K562 (cell line): ENCODE data around the gene FKBP2. TPM values are rescaled to one million over a fixed set of nuclear protein-coding genes. Genes with fewer than 3 reads are reported as not detected.

Experiments used
- ARID1B ChIP-seq: fragments of 450-650 bp; IDR thresholded peaks from 2 replicates; pipeline ENCODE4 v1.6.1; 2016; ENCODE audit warnings: antibody characterized with exemption, mild to moderate bottlenecking, inconsistent platforms
- CBX5 ChIP-seq: IDR thresholded peaks from 2 replicates; pipeline ENCODE4 v1.6.1; 2014; ENCODE audit warnings: low read depth, borderline replicate concordance
- CHD4 ChIP-seq: fragments of 200-600 bp; sonication (generic); IDR thresholded peaks from 3 replicates; pipeline ENCODE4 v1.6.1; 2012; ENCODE audit warnings: low read depth, mild to moderate bottlenecking, mixed read lengths, low read length, inconsistent platforms; ENCODE audit not compliant: insufficient read depth, insufficient replicate concordance, poor library complexity, severe bottlenecking
- EP300 ChIP-seq: IDR thresholded peaks from 2 replicates; pipeline ENCODE4 v1.6.1; 2012; ENCODE audit warnings: low read length, improper control_type of control experiment
- GABPA ChIP-seq: fragments of 200-800 bp; sonication (Bioruptor generic); conservative IDR thresholded peaks from 2 replicates; pipeline ENCODE4 v1.6.1; 2016; ENCODE audit warnings: low read depth, missing genetic modification characterization, missing compliant biosample characterization
- ILF3 ChIP-seq: fragments of 450-650 bp; IDR thresholded peaks from 2 replicates; pipeline ENCODE4 v1.6.1; 2018; ENCODE audit warnings: antibody characterized with exemption, mild to moderate bottlenecking, moderate library complexity, borderline replicate concordance
- KAT8 ChIP-seq: fragments of 450-650 bp; IDR thresholded peaks from 2 replicates; pipeline ENCODE4 v1.6.1; 2016; ENCODE audit warnings: low read depth, mild to moderate bottlenecking
- POLR2B ChIP-seq: fragments of 450-650 bp; IDR thresholded peaks from 2 replicates; pipeline ENCODE4 v1.6.1; 2018; ENCODE audit warnings: low read depth; ENCODE audit not compliant: partially characterized antibody
- SMAD2 ChIP-seq: fragments of 150-350 bp; IDR thresholded peaks from 2 replicates; pipeline ENCODE4 v1.6.1; 2014; ENCODE audit warnings: low read depth, mild to moderate bottlenecking, low read length
- ZNF12 ChIP-seq: sonication (generic); formaldehyde crosslinking; IDR thresholded peaks from 2 replicates; pipeline ENCODE4 v1.4.0; 2020; ENCODE audit warnings: mild to moderate bottlenecking, missing genetic modification reagents
- ZNF24 ChIP-seq: fragments of 450-650 bp; IDR thresholded peaks from 2 replicates; pipeline ENCODE4 v1.6.1; 2016
- polyA plus RNA-seq, 8 experiments: library from polyadenylated mRNA; depleted of rRNA in 4 of 8; stranded (reverse) in 5 of 8; unstranded in 3 of 8; fragments of >200 nt; fragmentation: Nextera tagmentation in 2 of 8; fragmentation: Illumina TruSeq in 1 of 8; extraction: Ambion mirVana in 2 of 8; extraction: Trizol in 1 of 8; gene quantifications; 2 replicates each; pipeline versions ENCODE4 v1.2.1 to v1.2.3, GENCODE V29; 2011 to 2014; ENCODE audit warnings: inconsistent platforms in 1 of 8, missing spikeins in 1 of 8
- total RNA-seq, 7 experiments: library from RNA; depleted of rRNA in 6 of 7; stranded (reverse); fragments of >200 nt in 6 of 7; fragmentation: Illumina TruSeq in 2 of 7; extraction: Trizol in 2 of 7; gene quantifications; 2 replicates each; pipeline versions ENCODE4 v1.2.1 to v1.2.3, GENCODE V29; 2011 to 2021; ENCODE audit warnings: low replicate concordance in 1 of 7
- TF ChIP-seq, protein P1 (sequence below): sonication (generic); formaldehyde crosslinking; IDR thresholded peaks from 2 replicates; pipeline ENCODE4 v1.8.0; 2022; ENCODE audit warnings: mild to moderate bottlenecking, missing genetic modification reagents
- TF ChIP-seq, protein P2 (sequence below): IDR thresholded peaks from 2 replicates; pipeline ENCODE4 v1.6.1; 2012; ENCODE audit warnings: low read depth, low read length, improper control_type of control experiment, borderline replicate concordance
- TF ChIP-seq, protein P3 (sequence below), 2 experiments: fragments of 450-650 bp; IDR thresholded peaks; 2 replicates each; pipeline ENCODE4 v1.6.1; 2018; ENCODE audit warnings: mild to moderate bottlenecking in 2 of 2, low read depth in 1 of 2; ENCODE audit not compliant: partially characterized antibody in 2 of 2
- TF ChIP-seq, protein P4 (sequence below): fragments of 250-450 bp; sonication (Bioruptor Pico); IDR thresholded peaks from 2 replicates; pipeline ENCODE4 v1.8.0; 2021; ENCODE audit warnings: mild to moderate bottlenecking, moderate library complexity

Gene FKBP2
- total and polyA plus RNA-seq, 9 of the 15 experiments (the other 6 are each of a cell fraction or from before 2014, with no cell fraction given) = 3.5 to 151 (median 58.1) TPM

DNA sequence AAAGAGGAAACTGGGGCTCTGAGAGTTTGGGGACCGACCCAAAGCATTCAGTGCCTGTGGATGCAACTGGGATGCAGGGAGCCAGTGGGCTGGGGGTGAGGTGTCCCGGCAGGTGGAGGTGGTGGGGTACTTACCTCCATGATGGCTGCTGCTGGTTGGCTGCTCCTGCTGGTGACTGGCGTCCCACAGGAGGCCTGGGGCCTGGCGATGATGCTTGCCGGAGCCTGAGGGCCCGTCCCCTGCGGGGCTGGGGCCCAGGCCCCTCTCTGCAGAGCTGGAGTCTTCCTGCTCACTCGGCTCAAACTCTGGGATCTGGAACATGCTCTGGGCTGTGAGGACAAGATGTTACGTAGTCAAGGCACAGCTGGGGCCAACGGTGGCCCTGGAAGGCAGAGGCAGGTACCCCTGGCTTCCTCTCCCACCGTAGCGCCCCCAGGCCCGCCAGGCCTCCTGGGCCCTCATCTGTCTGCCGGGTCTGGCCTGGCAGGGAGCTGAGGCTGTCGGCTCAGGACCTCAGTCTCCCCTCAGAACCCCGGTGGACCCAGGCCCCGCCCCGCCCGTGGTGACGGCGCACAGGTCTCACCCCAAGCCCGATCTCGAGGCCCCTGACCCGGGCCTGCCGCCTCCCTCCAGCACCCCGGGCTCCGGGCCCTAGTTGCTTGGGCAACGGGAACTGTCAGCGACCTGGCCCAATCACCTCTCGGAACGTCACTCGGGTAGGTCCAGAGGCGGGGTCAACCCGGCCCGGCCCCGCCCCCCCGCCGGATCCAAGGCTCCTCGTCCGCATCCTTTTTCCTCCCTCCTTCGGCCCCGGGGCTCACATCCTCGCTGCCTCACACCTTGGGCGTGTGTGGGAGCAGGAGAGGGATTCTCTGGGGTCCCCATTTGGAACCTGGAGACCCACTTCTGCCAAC is 43.4 kb downstream of the FKBP2 start, which contains the start of gene BAD (continued):
- TF ChIP-seq, protein P1, sequence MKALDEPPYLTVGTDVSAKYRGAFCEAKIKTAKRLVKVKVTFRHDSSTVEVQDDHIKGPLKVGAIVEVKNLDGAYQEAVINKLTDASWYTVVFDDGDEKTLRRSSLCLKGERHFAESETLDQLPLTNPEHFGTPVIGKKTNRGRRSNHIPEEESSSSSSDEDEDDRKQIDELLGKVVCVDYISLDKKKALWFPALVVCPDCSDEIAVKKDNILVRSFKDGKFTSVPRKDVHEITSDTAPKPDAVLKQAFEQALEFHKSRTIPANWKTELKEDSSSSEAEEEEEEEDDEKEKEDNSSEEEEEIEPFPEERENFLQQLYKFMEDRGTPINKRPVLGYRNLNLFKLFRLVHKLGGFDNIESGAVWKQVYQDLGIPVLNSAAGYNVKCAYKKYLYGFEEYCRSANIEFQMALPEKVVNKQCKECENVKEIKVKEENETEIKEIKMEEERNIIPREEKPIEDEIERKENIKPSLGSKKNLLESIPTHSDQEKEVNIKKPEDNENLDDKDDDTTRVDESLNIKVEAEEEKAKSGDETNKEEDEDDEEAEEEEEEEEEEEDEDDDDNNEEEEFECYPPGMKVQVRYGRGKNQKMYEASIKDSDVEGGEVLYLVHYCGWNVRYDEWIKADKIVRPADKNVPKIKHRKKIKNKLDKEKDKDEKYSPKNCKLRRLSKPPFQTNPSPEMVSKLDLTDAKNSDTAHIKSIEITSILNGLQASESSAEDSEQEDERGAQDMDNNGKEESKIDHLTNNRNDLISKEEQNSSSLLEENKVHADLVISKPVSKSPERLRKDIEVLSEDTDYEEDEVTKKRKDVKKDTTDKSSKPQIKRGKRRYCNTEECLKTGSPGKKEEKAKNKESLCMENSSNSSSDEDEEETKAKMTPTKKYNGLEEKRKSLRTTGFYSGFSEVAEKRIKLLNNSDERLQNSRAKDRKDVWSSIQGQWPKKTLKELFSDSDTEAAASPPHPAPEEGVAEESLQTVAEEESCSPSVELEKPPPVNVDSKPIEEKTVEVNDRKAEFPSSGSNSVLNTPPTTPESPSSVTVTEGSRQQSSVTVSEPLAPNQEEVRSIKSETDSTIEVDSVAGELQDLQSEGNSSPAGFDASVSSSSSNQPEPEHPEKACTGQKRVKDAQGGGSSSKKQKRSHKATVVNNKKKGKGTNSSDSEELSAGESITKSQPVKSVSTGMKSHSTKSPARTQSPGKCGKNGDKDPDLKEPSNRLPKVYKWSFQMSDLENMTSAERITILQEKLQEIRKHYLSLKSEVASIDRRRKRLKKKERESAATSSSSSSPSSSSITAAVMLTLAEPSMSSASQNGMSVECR = no peak; the same call in none of the 2 replicates
- no peak for TF ChIP-seq SMAD2
- TF ChIP-seq ILF3 = no peak
- TF ChIP-seq KAT8 = no peak
- no peak for TF ChIP-seq ARID1B
- TF ChIP-seq POLR2B = peak; percentile 57
- 0 out of 2 replicates have a peak, but pooled peaks have one; percentile 15 for TF ChIP-seq EP300
- TF ChIP-seq, protein P2, sequence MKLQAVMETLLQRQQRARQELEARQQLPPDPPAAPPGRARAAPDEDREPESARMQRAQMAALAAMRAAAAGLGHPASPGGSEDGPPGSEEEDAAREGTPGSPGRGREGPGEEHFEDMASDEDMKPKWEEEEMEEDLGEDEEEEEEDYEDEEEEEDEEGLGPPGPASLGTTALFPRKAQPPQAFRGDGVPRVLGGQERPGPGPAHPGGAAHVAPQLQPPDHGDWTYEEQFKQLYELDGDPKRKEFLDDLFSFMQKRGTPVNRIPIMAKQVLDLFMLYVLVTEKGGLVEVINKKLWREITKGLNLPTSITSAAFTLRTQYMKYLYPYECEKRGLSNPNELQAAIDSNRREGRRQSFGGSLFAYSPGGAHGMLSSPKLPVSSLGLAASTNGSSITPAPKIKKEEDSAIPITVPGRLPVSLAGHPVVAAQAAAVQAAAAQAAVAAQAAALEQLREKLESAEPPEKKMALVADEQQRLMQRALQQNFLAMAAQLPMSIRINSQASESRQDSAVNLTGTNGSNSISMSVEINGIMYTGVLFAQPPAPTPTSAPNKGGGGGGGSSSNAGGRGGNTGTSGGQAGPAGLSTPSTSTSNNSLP = no peak
- no peak for TF ChIP-seq CHD4
- no peak for TF ChIP-seq GABPA
- no peak; the same call in 1 of the 2 replicates for TF ChIP-seq ZNF12 (CRISPR knock-in tag)
- TF ChIP-seq ZNF24 = no peak
- no peak for TF ChIP-seq CBX5
- TF ChIP-seq, protein P3, sequence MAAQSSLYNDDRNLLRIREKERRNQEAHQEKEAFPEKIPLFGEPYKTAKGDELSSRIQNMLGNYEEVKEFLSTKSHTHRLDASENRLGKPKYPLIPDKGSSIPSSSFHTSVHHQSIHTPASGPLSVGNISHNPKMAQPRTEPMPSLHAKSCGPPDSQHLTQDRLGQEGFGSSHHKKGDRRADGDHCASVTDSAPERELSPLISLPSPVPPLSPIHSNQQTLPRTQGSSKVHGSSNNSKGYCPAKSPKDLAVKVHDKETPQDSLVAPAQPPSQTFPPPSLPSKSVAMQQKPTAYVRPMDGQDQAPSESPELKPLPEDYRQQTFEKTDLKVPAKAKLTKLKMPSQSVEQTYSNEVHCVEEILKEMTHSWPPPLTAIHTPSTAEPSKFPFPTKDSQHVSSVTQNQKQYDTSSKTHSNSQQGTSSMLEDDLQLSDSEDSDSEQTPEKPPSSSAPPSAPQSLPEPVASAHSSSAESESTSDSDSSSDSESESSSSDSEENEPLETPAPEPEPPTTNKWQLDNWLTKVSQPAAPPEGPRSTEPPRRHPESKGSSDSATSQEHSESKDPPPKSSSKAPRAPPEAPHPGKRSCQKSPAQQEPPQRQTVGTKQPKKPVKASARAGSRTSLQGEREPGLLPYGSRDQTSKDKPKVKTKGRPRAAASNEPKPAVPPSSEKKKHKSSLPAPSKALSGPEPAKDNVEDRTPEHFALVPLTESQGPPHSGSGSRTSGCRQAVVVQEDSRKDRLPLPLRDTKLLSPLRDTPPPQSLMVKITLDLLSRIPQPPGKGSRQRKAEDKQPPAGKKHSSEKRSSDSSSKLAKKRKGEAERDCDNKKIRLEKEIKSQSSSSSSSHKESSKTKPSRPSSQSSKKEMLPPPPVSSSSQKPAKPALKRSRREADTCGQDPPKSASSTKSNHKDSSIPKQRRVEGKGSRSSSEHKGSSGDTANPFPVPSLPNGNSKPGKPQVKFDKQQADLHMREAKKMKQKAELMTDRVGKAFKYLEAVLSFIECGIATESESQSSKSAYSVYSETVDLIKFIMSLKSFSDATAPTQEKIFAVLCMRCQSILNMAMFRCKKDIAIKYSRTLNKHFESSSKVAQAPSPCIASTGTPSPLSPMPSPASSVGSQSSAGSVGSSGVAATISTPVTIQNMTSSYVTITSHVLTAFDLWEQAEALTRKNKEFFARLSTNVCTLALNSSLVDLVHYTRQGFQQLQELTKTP (IDR thresholded peaks at IDR 0.05; ENCODE audit: low read depth in 1 of 2, partially characterized antibody in 2 of 2) = no peak
- TF ChIP-seq, protein P4, sequence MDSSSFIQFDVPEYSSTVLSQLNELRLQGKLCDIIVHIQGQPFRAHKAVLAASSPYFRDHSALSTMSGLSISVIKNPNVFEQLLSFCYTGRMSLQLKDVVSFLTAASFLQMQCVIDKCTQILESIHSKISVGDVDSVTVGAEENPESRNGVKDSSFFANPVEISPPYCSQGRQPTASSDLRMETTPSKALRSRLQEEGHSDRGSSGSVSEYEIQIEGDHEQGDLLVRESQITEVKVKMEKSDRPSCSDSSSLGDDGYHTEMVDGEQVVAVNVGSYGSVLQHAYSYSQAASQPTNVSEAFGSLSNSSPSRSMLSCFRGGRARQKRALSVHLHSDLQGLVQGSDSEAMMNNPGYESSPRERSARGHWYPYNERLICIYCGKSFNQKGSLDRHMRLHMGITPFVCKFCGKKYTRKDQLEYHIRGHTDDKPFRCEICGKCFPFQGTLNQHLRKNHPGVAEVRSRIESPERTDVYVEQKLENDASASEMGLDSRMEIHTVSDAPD (CRISPR knock-in tag) = no peak
